Measurements from ENCODE around the gene ADCY3. TPM values are rescaled to one million over a fixed set of nuclear protein-coding genes. Genes with fewer than 3 reads are reported as not detected.

ADCY3 gene
- total and polyA plus RNA-seq, 9 of the 15 experiments (the other 6 are each of a cell fraction or from before 2014, with no cell fraction given), result 1.5 to 54.8 (median 26.3) TPM

- Histone ChIP-seq H3K4me3 (no peak overlapping the region), H2AFZ (ENCODE audit: low read depth, low read length) (no peak overlapping the region), H3K9me3 (replicated peaks; ENCODE audit: control insufficient read depth, insufficient read depth, low read depth, low read length) (no peaks in the 10 kb centered on the region), H3K4me1 (replicated peaks in 1 of 2; ENCODE audit: control insufficient read depth in 2 of 2, insufficient read depth in 2 of 2, low read length in 2 of 2) (peaks cover 5 to 21% of the 10 kb centered on the region in 2 experiments; a peak in 4 of 5 replicates), H3K79me2 (ENCODE audit: control insufficient read depth, insufficient read depth, low read length) (no peaks in the 10 kb centered on the region; the same call in 1 of the 3 replicates), H3K36me3 (ENCODE audit: control insufficient read depth, insufficient read depth, low read length) (peaks cover 96% of the 10 kb centered on the region), H4K20me1 (replicated peaks; ENCODE audit: control insufficient read depth, insufficient read depth, low read length) (0 out of 2 replicates have a peak, but pooled peaks cover 2% of the 10 kb centered on the region), H3K9ac (ENCODE audit: insufficient read depth in 1 of 2, low read depth in 2 of 2, low read length in 2 of 2) (no peak overlapping the region), H3K27ac (ENCODE audit: extremely low read depth, low read depth, low read length) (no peak overlapping the region), H3K4me2 (ENCODE audit: insufficient read depth, low read length) (no peak overlapping the region), H3K9me1 (ENCODE audit: control insufficient read depth, insufficient read depth, low read length) (no peaks in the 10 kb centered on the region), H3K27me3 (ENCODE audit: control insufficient read depth in 2 of 2, insufficient read depth in 2 of 2, low read length in 2 of 2) (no peaks in the 10 kb centered on the region)
- no TSS peak for BruUV-seq (replicated peaks)
- ATAC-seq (no peak), FAIRE-seq (no peak), DNase-seq (ENCODE audit: extremely low read depth in 1 of 4, low spot score in 3 of 4) (no peak)
- in situ Hi-C loops (cut with MboI) (no loop called here), intact Hi-C loops (cut with micrococcal nuclease) (no loop called here)
- POLR2A ChIA-PET, result interaction anchor here (0.7 to 1.8 kb wide), 6 partner anchors 8 to 811 kb away, joined by 3 to 6 read pairs (median 3); no protein-coding TSS in a partner anchor
- 89% methylated on average over 15 of the region's 15 CpGs for WGBS (ENCODE audit: insufficient coverage, low coverage, missing lambda C conversion rate)
- CTCF ChIA-PET (ENCODE audit: low intra/inter-chr PET ratio), result no interaction called here
- TF ChIP-seq SUPT5H (IDR thresholded peaks at IDR 0.05), result 0 out of 2 replicates have a peak, but pooled peaks have one; percentile 15
- no peak for TF ChIP-seq TAF7 (tag; IDR thresholded peaks at IDR 0.05)
- no peak for TF ChIP-seq CREB5 (CRISPR knock-in tag; IDR thresholded peaks at IDR 0.05)
- peak; percentile 92 for TF ChIP-seq RBM22 (IDR thresholded peaks at IDR 0.05; ENCODE audit: low read depth, low read length, poor library complexity, severe bottlenecking)
- no peak for TF ChIP-seq PPARD (CRISPR knock-in tag; IDR thresholded peaks at IDR 0.05)
- no peak for TF ChIP-seq SMARCA5 (IDR thresholded peaks at IDR 0.05)
- TF ChIP-seq ZNF518B (CRISPR knock-in tag; IDR thresholded peaks at IDR 0.05), result no peak
- TF ChIP-seq ZNF76 (CRISPR knock-in tag; IDR thresholded peaks at IDR 0.05; ENCODE audit: borderline replicate concordance), result no peak
- no peak for TF ChIP-seq KDM1A (IDR thresholded peaks at IDR 0.05)
- TF ChIP-seq CCAR2 (IDR thresholded peaks at IDR 0.05; ENCODE audit: low read depth, low read length), result no peak
- TF ChIP-seq CBX3 (IDR thresholded peaks at IDR 0.05; ENCODE audit: borderline replicate concordance in 1 of 2, low read length in 2 of 2), result no peak
- no peak for TF ChIP-seq USF1 (CRISPR knock-in tag; IDR thresholded peaks at IDR 0.05)
- TF ChIP-seq POLR2A (conservative IDR thresholded peaks at IDR 0.05), result 0 out of 2 replicates have a peak, but pooled peaks have one; percentile 2
- no peak for TF ChIP-seq CHD4 (IDR thresholded peaks at IDR 0.05; ENCODE audit: insufficient read depth, insufficient replicate concordance, low read depth, low read length, poor library complexity, severe bottlenecking)
- no peak for TF ChIP-seq YBX1 (IDR thresholded peaks at IDR 0.05)
- no peak for TF ChIP-seq NFIX (CRISPR knock-in tag; IDR thresholded peaks at IDR 0.05; ENCODE audit: low read depth)
- no peak for TF ChIP-seq ZFPM2 (CRISPR knock-in tag; IDR thresholded peaks at IDR 0.05)
- TF ChIP-seq NR2C2 (CRISPR knock-in tag; IDR thresholded peaks at IDR 0.05), result no peak
- TF ChIP-seq NR2C2 (tag; IDR thresholded peaks at IDR 0.05), result no peak
These were observed 98.6 kb downstream of the ADCY3 start for GRCh38 chr2:24821433-24821891.
